ENCODE measurements around the gene TLK1. TPM values are rescaled to one million over a fixed set of nuclear protein-coding genes. Genes with fewer than 3 reads are reported as not detected.

TLK1 gene
- total RNA-seq, 4 donors from 2014 or later, result 41.0 to 57.6 (median 51.6) TPM

DNA sequence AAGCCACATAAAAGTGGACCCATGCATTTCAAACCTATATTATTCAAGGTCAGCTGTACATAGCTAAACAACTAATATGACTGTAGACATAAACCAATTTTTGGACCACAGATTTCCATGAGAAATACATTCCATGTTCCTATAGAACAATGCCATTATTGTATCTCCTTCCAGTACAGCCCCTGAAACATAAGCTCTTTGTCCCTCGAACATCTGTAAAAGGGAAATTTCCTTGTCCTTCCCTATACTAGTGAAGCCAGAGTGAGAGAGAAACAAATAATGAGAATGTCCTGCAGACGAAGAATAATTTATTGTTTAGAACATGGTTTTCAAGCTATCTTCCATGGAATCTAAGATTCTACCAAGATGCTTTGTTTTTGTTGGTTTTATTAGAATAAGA is 156.3 kb downstream of the TLK1 start:
- 95 to 96% methylated on average over 2 of the region's 2 CpGs for WGBS, 2 donors
- Histone ChIP-seq H3K36me3 (peaks cover 11 to 16% of the 10 kb centered on the region in 2 donors), H3K9me3 (no peaks in the 10 kb centered on the region), H3K4me1 (no peaks in the 10 kb centered on the region), H3K27me3 (no peaks in the 10 kb centered on the region), H3K4me3 (replicated peaks in 1 of 3) (no peak overlapping the region), H3K27ac (no peak overlapping the region)
- DNase-seq, result no peak
- intact Hi-C loops (cut with DNase I), result no loop called here
- TF ChIP-seq POLR2A (IDR thresholded peaks at IDR 0.05), result no peak
- TF ChIP-seq, protein P1, sequence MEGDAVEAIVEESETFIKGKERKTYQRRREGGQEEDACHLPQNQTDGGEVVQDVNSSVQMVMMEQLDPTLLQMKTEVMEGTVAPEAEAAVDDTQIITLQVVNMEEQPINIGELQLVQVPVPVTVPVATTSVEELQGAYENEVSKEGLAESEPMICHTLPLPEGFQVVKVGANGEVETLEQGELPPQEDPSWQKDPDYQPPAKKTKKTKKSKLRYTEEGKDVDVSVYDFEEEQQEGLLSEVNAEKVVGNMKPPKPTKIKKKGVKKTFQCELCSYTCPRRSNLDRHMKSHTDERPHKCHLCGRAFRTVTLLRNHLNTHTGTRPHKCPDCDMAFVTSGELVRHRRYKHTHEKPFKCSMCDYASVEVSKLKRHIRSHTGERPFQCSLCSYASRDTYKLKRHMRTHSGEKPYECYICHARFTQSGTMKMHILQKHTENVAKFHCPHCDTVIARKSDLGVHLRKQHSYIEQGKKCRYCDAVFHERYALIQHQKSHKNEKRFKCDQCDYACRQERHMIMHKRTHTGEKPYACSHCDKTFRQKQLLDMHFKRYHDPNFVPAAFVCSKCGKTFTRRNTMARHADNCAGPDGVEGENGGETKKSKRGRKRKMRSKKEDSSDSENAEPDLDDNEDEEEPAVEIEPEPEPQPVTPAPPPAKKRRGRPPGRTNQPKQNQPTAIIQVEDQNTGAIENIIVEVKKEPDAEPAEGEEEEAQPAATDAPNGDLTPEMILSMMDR (IDR thresholded peaks at IDR 0.05), result no peak

DNA sequence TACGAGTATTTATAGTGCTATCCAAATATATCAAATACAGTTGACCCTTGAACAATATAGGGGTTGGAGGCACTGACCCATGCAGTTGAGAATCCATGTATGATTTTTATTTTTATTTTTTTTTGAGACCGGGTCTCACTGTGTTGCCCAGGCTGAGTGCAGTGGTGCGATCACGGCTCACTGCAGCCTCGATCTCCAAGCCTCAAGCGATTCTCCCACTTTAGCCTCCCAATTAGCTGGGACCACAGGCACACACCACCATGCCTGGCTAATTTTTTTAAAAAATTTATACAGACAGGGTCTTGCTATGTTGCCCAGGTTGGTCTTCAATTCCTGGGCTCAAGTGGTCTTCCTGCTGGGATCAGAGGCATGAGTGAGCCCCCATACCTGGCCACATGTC is 161.0 kb downstream of the TLK1 start:
- Histone ChIP-seq H3K4me1 (peaks cover 7 to 9% of the 10 kb centered on the region in 2 donors), H3K27me3 (no peaks in the 10 kb centered on the region), H3K36me3 (peaks cover 9 to 10% of the 10 kb centered on the region in 2 donors), H3K27ac (no peak overlapping the region), H3K4me3 (replicated peaks in 1 of 3) (no peak overlapping the region), H3K9me3 (no peaks in the 10 kb centered on the region)
- 88 to 97% methylated on average over 6 of the region's 6 CpGs for WGBS, 2 donors
- intact Hi-C loops (cut with DNase I), result no loop called here
- no peak for TF ChIP-seq POLR2A (IDR thresholded peaks at IDR 0.05)
- TF ChIP-seq, protein P1 (IDR thresholded peaks at IDR 0.05), result no peak
- no peak for DNase-seq

DNA sequence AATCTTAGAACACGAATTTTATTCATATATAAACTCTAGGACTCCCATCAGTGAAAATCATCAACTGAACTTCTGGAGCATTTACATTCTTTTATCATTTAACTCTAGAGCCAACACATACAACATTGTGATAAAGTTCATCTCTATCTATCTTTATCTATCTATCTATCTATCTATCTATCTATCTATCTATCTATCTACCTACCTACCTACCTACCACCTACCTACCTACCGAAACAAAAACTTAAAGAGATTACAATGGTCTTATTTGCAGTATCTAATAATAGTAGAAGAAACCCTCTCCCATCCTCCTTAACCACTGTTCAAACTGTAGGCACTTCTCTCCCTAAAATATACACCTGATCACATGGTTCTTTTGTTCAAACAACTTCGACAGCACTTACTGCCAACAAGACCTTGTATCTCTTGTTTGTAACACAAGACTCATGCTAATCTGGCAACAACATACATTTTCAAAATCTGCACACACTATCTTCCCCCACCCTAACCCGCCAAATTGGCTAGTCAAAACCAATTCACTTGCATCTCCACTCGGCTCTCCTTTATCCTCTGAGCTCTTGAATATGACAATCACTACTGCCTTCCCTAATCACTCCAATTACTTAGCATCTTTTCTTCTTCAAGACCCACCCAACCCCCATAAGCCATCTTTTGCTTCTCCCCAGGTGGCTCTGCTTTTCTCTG is 162.6 kb downstream of the TLK1 start:
- Histone ChIP-seq H3K27ac (no peak overlapping the region), H3K4me3 (replicated peaks in 1 of 3) (no peak overlapping the region), H3K36me3 (peaks cover 8 to 9% of the 10 kb centered on the region in 2 donors), H3K27me3 (no peaks in the 10 kb centered on the region), H3K4me1 (peaks cover 7 to 9% of the 10 kb centered on the region in 2 donors), H3K9me3 (no peaks in the 10 kb centered on the region)
- DNase-seq, result no peak
- intact Hi-C loops (cut with DNase I), result no loop called here
- WGBS, 2 donors, result 67 to 71% methylated on average over 5 of the region's 5 CpGs
- TF ChIP-seq POLR2A (IDR thresholded peaks at IDR 0.05), result no peak
- TF ChIP-seq, protein P1 (IDR thresholded peaks at IDR 0.05), result no peak

DNA sequence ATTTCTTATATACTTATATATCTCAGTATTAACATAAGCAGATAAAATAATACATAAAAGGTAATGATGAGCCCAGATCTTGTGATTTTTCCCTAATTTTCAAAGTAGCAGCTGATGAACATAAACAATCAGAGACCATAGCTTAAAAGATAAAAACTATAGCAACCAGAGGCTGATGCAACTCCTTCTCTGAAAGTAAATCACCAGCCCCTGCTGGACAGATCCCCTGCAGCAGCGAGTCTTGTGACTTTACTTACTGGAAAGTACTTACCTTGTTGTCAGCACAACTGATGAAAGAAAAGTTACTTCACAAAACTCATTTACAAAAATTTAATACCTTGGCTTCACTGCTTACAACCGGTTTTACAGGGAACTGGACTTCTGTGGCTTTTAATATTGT is 164.4 kb downstream of the TLK1 start:
- peaks cover 8 to 9% of the 10 kb centered on the region in 2 donors for H3K36me3 ChIP-seq

DNA sequence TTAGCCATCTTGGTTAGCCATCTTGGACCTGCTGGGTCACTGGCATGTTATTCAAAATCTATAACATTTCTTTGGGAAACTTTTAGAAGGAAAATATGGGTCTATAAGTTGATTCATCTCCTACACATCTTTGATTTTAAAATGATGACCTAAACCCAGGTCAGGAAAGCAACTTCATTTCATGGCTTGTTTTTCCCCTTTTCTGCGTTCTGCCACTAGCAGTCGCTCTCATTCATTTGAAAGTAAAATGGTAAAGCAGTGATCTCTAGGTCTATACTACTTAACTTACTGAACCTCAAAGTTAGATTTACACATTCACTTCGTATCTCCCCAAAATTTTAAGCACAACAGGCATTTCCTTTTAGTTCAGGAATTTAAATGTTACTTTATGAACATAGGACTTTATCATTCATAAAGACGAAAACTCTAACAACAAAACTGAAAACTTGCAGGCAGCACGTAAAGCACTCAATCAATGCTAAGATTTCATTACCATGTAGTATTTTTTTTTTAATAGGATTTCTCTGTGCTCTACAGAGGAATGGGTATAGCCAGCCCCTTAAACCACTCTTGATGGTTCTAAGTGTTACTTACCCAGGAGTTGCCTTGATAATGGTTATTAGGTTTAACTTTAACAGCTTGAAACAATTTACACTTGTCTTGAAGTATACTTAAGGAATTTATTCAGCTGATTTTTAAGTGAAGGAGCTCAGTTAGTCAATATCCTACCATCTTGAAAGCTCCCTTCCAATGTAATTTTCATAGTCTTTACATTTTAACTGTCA is 169.1 kb downstream of the TLK1 start:
- Histone ChIP-seq H3K27me3 (no peaks in the 10 kb centered on the region), H3K27ac (no peak overlapping the region), H3K9me3 (no peaks in the 10 kb centered on the region), H3K4me3 (replicated peaks in 1 of 3) (no peak overlapping the region), H3K36me3 (peaks cover 8 to 9% of the 10 kb centered on the region in 2 donors), H3K4me1 (no peaks in the 10 kb centered on the region)
- TF ChIP-seq POLR2A (IDR thresholded peaks at IDR 0.05), result no peak
- TF ChIP-seq, protein P1 (IDR thresholded peaks at IDR 0.05), result no peak
- intact Hi-C loops (cut with DNase I), result no loop called here
- no peak for DNase-seq
- WGBS, 2 donors, result 94 to 95% methylated on average over 5 of the region's 5 CpGs

More for the DNA sequence above, 164.4 kb downstream of the TLK1 start:
- no peak for TF ChIP-seq POLR2A (IDR thresholded peaks at IDR 0.05)
- no peak overlapping the region for H3K27ac ChIP-seq
- WGBS, 2 donors, result 97 to 98% methylated on average over 2 of the region's 2 CpGs
- H3K4me3 ChIP-seq (replicated peaks in 1 of 3), result no peak overlapping the region
- DNase-seq, result no peak
- no peaks in the 10 kb centered on the region for H3K9me3 ChIP-seq
- H3K27me3 ChIP-seq, result no peaks in the 10 kb centered on the region
- H3K4me1 ChIP-seq, result peaks cover 7 to 9% of the 10 kb centered on the region in 2 donors
- intact Hi-C loops (cut with DNase I), result no loop called here

All from thyroid gland (tissue), 4 donors.